HG03342 (cell line): Measurements from ENCODE around the gene GP1BB.
"Not testable (repeated sequence)": the region's sequence is repeated elsewhere in the genome, so short reads cannot be mapped to it uniquely, and the experiment has no call there.

ENCODE experiments used
- ATAC-seq: cut with Tn5 transposase; IDR thresholded peaks from one replicate; pipeline ENCODE4 v1.9.1; 2021; ENCODE audit warnings: mild to moderate bottlenecking, moderate library complexity; ENCODE audit not compliant: unreplicated experiment

GP1BB gene

DNA sequence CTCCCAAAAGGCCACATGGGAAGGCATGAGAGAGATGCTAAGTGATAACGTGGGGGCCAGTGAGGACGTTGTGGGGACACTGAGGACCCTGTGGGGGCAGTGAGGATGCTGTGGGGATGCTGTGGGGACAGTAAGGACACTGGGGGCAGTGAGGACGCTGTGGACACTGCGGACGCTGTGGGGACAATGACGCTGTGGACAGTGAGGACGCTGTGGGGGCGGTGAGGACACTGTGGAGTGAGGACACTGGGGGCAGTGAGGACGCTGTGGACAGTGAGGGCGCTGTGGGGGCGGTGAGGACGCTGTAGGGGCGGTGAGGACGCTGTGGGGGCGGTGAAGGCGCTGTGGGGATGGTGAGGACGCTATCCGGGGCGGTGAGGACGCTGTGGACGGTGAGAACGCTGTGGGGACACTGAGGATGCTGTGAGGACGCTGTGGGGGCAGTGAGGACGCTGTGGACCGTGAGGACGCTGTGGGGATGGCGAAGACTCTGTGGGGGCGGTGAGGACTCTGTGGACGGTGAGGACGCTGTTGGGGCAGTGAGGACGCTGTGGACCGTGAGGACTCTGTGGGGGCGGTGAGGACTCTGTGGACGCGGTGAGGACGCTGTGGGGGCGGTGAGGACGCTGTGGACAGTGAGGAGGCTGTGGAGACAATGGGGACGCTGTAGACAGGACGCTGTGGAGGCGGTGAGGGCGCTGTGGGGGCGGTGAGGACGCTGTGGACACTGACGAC is 1.8 kb downstream of the GP1BB start:
- no peak for ATAC-seq

DNA sequence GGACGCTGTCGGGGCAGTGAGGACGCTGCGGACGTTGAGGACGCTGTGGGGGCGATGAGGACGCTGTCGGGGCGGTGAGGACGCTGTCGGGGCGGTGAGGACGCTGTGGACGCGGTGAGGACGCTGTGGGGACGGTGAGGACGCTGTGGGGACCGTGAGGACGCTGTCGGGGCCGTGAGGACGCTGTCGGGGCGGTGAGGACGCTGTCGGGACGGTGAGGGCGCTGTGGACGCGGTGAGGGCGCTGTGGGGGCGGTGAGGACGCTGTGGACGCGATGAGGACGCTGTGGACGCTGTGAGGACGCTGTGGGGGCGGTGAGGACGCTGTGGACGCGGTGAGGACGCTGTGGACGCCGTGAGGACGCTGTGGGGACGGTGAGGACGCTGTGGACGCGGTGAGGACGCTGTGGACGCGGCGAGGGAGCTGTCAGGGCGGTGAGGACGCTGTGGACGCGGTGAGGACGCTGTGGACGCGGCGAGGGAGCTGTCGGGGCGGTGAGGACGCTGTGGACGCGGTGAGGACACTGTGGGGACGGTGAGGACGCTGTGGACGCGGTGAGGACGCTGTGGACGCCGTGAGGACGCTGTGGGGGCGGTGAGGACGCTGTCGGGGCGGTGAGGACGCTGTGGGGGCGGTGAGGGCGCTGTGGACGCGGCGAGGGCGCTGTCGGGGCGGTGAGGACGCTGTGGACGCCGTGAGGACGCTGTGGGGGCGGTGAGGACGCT is 2.9 kb downstream of the GP1BB start:
- ATAC-seq, result not testable (repeated sequence)

DNA sequence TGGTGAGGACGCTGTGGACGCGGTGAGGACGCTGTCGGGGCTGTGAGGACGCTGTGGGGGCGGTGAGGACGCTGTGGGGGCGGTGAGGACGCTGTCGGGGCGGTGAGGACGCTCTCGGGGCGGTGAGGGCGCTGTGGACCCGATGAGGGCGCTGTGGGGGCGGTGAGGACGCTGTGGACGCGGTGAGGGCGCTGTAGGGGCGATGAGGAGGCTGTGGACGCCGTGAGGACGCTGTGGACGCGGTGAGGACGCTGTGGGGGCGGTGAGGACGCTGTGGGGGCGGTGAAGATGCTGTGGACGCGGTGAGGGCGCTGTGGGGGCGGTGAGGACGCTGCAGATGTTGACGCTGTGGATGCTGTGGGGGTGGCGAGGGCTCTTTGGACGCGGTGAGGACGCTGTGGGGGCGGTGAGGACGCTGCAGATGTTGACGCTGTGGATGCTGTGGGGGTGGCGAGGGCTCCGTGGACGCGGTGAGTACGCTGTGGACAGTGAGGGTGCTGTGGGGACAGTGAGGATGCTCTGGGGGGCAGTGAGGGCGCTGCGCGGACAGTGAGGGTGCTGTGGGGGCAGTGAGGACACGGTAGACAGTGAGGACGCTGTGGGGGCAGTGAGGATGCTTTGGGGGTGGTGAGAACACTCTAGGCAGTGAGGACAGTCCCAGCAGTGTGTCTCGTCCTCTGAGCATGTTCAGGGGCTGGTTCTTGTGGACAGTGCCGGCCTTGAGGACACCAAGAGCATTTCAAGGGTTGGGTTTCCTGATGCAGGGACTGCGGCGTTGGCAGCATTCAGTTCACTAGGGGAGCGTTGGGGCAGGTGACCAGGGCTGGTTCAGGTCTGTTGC is 4.2 kb downstream of the GP1BB start:
- no peak for ATAC-seq

DNA sequence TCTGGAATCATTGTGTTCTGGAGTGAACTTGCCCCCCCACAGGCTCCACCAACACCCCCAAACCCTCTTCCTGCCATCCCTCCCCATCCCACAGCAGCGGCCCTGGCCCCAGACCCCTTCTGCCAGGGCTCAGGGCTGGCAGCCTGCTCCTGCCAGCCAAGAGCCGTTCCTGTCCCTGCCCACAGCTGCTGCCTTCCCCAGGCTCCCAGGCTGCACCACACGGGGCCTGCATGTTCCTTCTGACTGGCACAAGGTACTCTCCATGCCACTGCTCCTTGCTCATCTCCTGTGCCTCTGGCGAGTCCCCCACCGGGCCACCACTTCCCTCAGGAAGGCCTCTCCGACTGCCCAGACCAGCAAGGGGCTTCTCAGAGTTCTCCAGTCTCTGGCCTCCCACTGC is 4.9 kb downstream of the GP1BB start:
- ATAC-seq, result no peak

DNA sequence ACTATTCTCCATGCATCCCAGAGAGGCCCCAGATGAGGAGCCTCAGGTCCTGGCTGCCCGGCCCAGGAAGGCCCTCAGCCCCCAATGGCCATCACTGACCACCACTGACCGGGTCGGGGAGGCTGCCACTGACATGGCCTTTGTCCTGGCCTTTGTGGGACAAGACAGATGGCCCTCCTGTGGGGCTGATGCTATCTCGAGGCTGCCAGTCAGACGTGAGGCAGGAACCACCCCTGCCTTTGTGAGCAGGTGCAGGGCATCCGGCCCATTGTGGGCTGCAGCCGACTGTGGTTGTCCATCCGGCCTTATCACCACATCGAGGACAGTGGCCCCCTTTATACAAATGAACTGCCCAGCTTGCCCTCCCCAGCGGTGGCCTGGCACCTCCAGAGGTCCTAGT is 5.5 kb downstream of the GP1BB start:
- ATAC-seq, result no peak

DNA sequence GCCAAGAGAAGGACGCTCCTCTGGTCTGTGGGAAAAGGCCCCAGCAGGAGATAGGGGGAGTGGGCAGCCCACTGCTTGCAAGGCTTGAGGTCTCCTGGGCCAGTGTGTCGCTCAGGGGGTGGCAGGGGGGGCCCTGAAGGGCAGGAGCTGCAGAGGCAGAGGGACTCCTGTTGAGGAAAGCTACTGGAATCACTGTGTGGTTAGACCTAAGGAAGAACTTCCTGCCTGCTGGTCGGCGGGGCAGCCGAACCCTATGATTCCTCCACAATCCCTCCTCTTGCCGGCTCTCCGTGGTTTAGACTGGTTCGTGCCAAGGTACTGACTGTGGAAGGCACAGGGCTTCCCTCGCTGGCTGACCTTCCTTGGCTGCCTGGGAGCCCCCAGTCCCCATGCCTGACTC is 6.2 kb downstream of the GP1BB start:
- ATAC-seq, result no peak

DNA sequence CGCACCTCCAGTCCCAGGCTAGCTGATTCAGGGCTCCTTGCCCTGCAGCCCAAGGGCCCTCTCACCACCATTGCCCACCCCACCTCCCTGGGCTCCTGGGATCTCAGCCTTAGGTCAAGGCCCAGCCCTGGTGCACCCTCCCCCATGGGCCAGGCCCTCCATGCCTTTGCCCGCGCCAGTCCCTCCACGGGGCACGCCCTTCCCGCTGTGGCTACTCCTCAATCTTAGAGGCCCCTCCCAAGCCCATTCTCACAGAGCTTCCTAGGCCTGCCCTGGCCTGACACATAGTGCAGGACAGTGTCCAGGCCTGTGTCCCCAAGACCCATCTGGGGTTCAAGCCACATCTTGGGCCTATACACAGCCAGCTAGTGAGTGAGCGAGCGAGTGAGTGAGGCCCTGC is 6.9 kb downstream of the GP1BB start:
- no peak for ATAC-seq

DNA sequence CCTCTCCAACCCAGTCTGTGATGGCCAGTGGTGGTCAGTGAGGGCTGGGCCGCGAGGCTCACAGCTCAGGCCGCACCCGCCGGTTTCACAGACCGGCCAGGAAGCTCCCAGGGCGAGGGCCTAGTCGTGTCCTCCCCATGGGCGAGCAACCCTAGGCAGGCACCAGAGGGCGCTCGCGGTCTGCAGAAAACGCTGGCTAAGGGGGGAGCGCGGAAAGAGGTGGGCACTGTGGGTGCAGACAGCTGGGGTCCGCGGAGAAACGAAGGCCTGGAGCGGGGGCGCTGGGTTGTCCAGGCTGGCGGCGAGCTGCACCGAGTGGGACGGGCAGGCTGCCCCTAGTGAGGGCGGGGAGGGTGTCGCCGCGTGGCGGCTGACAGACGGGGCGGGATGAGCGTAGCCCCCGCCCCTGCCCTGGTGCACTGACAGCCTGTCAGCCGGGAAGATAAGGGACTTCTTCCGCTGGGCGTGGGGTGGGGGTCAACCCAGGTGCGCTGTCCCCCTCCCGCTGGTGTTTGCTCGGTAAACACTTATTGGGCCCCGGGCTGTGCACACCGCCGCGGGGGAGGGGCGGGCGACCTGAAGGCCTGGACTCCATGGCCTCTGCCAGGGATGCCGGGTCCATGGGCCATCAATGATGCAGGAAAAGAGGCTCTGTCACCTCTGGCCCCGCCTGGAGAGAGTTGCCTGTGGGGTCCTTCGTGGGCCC is 7.5 kb downstream of the GP1BB start:
- ATAC-seq, result no peak

DNA sequence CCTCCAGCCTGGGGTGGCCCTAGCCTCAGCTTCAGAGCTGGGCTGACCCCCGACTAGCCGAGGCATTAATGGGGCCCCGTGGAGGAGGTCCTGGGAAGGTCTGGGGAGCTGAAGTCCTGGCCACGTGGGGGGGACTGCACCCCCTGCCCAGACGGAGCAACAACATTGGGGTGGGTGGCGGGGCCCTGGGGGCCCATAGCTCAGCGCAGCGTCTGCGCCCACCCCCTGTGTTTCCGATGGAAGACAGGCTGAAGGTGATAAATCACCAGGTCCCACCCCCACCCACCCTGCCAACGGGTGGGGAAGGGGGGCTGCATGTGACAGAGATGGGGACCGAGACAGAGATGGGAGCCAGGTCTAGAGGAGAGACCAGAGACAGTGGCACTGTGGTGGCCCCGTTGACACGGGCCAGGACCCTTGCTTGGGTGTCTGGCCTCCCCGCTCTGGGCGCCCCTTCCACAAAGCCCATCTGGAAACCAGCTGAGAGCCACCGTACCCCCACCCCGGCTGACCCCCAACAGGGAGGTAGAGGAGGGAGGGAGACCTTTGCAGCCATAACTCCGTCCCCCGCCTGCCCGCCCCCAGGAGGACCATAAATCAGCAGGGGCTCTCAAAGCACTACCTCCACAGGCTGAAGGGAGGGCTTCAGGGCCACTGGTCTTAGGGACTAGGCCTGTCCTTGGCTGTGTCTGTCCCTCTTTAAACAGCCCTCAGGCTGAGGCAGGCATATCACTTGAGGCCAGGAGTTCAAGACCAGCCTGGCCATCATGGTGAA is 8.2 kb downstream of the GP1BB start:
- no peak for ATAC-seq

DNA sequence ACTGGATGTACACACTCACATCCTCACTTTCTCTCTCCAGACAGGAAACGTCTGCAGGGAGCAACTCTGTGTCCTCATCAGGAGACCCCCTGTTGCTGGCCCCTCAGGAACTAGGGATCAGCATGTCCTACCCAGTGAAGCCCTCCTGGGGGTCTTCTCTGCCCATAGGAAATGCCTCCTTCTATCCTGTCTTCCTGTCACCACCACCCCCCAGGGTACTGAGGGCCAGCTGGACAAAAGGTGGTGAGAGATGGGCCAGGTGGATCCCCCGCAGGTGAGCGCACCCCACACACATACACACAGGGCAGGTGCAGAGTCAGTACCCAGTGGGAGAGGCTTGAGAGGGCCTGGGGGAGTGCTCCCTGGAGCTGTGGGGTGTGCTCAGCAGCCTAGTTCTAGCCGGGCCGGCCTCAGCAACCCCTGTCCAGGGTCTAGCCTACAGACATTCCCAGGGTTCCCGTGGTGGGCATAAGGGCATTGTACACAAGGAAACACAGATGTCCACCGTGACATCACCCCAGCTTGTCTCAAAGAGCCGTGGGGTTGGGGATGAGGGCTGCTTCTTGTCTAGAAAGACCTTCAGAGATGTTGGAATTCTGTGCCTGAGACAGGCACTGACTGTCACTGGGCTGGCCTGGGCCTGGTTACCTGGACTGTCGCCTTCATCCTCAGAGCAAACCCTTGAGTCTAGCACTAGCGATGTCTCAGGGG is 9.2 kb downstream of the GP1BB start:
- ATAC-seq, result no peak

DNA sequence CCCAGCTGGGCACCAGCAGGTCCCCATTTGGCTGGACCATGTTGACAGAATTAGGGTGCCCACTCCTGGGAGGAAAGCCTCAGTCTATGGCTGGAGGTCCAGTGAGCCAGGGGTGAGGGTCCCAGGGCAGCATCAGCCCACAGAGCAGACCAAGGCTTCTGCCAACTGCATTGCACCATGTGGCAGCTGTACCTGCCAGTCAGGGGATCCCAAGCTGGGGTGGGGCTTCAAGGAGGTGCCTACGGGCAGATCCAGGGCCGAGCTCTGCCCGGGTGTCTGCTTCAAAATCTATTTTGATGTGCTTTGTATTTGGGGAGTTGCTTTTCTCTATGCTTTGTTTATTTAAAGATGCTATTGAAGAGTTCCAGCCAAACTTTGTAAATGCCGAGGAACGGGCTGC is 10.4 kb downstream of the GP1BB start:
- ATAC-seq, result no peak

DNA sequence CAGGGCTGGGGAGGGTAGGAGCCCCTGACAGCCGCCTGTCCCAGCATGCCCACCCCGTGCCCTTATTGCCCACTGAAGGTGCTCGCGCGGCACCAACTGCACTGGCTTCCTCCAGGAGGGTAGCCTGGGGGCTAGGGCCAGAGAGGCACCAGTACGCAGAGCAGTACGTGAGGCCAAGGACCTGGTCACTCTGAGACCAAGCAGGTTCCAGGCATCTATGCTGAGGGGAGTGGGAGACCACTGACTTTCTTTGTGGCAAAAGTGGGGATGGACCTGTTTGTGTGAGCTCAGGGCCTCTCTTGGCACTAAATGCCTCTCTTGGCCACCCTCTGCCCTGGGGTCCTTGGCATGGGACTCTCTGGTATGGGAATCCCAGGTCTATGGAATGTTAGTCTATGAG is 10.8 kb downstream of the GP1BB start:
- ATAC-seq, result no peak

DNA sequence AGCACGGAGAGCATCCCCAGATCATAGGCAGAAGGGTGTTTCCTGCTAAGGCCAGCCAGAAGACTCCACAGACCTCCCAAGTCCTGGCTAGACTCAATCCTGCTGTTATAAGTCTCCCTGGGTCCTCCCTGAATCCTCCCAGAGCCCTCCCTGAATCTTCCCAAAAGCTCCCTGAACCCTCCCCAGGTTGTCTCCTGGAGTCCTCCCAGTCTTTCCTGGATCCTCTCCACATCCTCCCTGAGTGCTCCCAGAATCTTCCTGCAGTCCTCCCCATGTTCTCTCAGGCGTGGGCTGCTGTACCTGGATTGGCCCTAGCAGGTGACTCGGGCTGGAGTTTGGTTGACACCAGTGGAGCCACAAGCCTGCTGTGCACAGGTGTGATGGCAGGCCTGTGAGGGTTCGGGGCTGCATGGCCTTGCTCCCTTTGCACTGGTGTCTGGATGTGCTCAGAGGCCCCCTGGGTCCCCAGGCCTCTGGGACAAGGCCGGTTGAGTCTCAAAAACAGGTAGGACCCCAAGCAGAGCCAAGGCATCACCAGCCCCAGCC is 11.6 kb downstream of the GP1BB start:
- no peak for ATAC-seq

DNA sequence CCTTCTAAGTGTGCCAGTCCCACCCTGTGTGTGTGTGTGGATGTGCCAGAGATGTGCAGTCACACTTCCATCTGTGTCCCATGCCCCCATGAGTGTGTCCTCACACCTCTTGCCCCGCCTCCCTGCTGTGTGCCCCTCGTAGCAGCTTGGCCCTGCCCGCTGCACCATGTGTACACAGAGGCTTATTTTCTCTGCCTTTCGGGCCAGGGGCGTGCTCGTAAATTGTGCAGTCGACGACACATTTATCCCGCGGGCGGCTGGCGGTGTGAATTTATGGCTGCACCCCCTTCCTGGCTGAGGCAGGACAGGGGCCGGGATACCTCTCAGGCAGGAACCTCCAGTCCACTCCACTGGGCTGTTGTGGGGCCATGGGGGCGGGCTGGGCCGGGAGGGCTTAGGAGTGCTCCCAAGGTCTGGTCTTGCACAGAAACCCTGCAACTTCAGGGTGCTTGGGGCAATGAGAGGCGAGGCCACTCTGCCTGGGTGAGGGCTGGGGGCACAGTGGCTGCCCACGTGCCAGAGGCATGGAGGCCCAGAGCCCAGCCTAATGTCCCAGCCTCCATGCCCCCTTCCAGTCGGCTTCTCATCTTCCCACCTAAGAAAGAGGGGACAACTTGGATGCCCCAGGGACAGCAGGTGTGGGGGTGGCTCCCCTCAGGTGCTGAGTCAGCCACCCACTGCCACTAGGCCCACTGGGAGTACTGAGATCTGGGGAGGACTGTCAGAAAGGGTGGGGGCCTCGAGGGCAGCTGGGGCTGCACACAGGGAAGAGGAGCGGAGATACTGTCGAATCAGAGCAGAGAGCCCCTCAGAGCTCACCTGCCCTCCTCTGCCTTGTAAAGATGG is 12.5 kb downstream of the GP1BB start:
- ATAC-seq, result no peak

DNA sequence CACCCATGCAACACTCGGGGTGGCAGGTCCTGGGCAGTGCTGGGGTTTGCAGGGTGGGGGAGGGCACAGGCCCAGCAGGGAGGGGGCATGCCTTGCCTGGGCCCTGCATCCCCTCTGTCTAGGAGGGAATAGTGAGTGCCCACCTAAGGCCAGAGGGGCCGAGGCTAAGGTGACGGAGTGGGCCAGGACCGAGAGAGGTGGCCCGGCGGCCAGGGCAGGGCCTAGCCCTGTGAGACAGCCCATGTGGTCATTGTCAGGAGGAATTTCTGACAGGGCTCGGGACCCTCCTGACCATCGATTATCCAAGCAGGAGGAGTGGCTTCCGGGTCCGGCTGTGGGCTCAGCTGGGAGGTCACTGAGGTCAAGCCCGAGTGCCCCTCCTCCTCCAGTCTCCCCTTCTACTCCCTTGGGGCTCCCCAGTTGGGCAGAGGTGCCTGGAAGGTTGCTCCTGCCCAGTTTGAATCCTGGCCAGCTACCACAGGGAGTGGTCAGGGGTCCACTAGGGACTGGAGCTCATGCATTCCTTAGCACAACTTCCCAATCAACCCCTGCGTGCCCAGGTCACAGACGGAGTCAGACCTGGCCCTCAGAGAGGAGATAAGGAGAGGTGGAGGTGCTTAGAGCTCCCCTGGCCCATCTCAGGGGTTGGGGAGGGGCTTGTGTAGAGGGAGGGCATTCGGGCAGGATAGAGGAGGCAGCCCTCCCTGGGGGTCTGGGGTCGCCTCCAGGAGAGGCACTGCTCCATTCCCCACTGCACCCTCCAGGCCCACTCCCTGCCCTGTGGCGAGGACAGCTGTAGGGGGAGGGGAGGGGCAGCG is 14.7 kb downstream of the GP1BB start:
- ATAC-seq, result no peak

DNA sequence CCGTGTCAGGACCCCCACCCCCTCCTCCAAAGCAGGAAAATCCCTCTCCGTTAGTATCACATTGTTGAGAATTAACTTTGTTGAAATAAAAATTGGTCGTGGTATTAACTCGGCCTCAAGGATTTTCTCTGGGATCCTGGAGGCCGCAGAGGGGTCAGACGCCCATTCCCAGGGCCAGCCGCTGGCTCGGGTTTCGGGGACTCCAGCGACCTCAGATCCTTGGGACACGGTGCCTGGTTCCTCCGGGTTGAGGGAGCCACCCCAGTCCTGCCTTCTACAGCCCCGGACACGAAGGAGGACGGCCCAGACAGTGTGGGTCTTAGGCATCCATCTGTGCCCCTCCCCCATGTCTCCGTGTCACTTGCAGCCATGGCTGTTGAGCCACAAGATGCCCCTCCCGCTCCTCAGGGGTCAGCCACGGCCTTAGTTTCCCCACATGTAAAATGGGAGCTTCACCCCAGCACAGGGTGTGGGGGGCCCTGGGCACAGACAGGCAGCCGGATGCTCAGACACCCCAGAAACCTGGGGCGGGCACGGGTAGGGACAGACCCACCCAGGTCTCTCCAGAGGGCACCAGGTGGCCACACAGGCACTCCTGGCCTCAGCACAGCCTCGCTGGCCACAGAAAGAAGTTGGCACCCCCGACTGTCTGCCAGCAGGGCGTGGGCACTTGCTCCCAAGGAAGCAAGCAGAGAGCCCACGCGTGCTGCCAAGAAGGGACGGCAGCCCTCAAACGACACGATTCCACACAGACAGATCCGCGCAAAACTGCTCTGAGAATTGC is 15.5 kb downstream of the GP1BB start:
- no peak for ATAC-seq

DNA sequence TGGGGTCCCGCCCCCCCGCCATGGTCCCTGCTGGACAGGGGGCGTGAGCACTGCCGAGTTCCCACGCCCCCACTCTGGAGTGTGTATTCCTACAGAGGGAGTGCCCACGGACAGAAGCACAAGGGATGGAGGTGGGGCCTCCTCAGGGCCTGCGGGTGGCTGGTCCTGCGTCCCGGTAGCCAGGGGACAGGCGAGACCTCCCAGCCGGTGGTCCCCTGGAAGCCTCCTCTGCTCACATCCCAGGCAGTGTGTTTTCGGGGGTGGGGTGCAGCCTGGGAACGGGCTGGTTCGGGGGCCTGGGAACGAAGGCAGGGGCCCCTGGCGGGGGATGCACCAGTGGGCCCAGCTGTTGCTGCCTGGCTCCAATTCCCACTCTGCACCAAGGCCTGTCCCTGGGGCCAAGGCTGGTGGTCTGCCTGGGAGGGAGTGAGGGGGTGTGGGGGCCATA is 16.1 kb downstream of the GP1BB start:
- ATAC-seq, result no peak
